Pancreas (tissue), 10 donors: ENCODE measurements around the gene ARRB2. TPM values are rescaled to one million over a fixed set of nuclear protein-coding genes. Genes with fewer than 3 reads are reported as not detected.
"Not testable (repeated sequence)": the region's sequence is repeated elsewhere in the genome, so short reads cannot be mapped to it uniquely, and the experiment has no call there.

Experiments used
- ATAC-seq, 4 donors: fragments of 200-7000 bp; cut with Tn5 transposase; one replicate each; pipeline versions ENCODE4 v1.8.0 to v1.9.1; 2020; ENCODE audit warnings: mild to moderate bottlenecking in 4 of 4, moderate library complexity in 4 of 4
- DNase-seq, 6 donors: peaks; one replicate each; pipeline ENCODE4 v3.0.0-alpha.2; 2020
- FAIRE-seq: peaks from 2 replicates; lab custom pipeline; 2012; peaks lifted over from hg19 to GRCh38; lab: Jason Lieb, UNC
- H3K27ac ChIP-seq, 4 donors: fragments of 200-600 bp; sonication (generic); 1 replicate in 3 of 4; 2 replicates in 1 of 4; pipeline versions ENCODE4 v1.5.0 to v1.8.0; 2020
- H3K27me3 ChIP-seq, 4 donors: fragments of 200-600 bp; one replicate each; pipeline ENCODE4 v1.8.0; 2021
- H3K36me3 ChIP-seq, 3 donors: fragments of 200-600 bp; sonication (generic) in 1 of 3; one replicate each; pipeline versions ENCODE4 v1.5.0 to v1.8.0; 2020 to 2021
- H3K4me1 ChIP-seq, 3 donors: fragments of 200-600 bp; one replicate each; pipeline ENCODE4 v1.8.0; 2021
- H3K4me3 ChIP-seq, 4 donors: fragments of 200-600 bp; sonication (generic) in 2 of 4; one replicate each; pipeline versions ENCODE4 v1.5.0 to v1.8.0; 2020 to 2021
- H3K9me3 ChIP-seq, 4 donors: fragments of 200-600 bp; one replicate each; pipeline ENCODE4 v1.8.0; 2021
- WGBS, 2 donors: extraction: QIAGEN DNeasy Blood & Tissue Kit; methylation state at CpG; one replicate each; pipeline ENCODE4 v1.1.7; 2013; 5-methylcytosine and 5-hydroxymethylcytosine counted together
- intact Hi-C, 3 donors: fragments of 100-400 bp; cut with DNase I; formaldehyde crosslinking; loops; one replicate each; pipeline versions ENCODE4 v1.11.1 to v1.14.2; 2022
- polyA plus RNA-seq, 2 donors: library from polyadenylated mRNA; stranded (reverse); fragments of 200-250 nt; gene quantifications; one replicate each; pipeline ENCODE4 v1.2.3, GENCODE V29; 2013
- total RNA-seq, 6 donors: library from RNA; stranded (reverse); fragmentation: NEBNext Ultra II Directional in 4 of 6; extraction: Animal tissue kit (Norgen Biotek cat#: 25700) in 4 of 6; gene quantifications; one replicate each; pipeline versions ENCODE4 v1.2.1 to v1.2.4, GENCODE V29; 2021 to 2023
- TF ChIP-seq, protein P1 (sequence below), 4 donors: fragments of 200-600 bp; sonication (generic) in 3 of 4; IDR thresholded peaks; one replicate each; pipeline versions ENCODE4 v1.5.0 to v1.8.0; 2021; ENCODE audit warnings: antibody characterized with exemption in 4 of 4
- donor health status: healthy with polysubstance abuse.
- donor health status: DM: no; HTN: no; CAD: no; lungs with moderate emphysema.
- donor health status: DM: no; HTN: no; CAD: no.
- donor health status: control.
- donor health status: control.
- donor health status: Bipolar disorder and iron deficiency.
- donor health status: DM: yes; HTN: yes; CAD: no.
- donor health status: DM: no; HTN: no; CAD: no.
- donor health status: DM: no; HTN: no; CAD: no.
- donor health status: DM: yes; HTN: yes; CAD: no.

ARRB2 gene
- total and polyA plus RNA-seq, 8 donors, result 11.2 to 49.6 (median 19.5) TPM

- Histone ChIP-seq H3K4me3 (no peak overlapping the region), H3K9me3 (no peaks in the 10 kb centered on the region), H3K4me1 (peaks cover 0 to 6% (median 0%) of the 10 kb centered on the region in 3 donors), H3K27ac (peak overlapping the region in 1 of 4 donors; percentile 4), H3K36me3 (no peaks in the 10 kb centered on the region), H3K27me3 (no peaks in the 10 kb centered on the region)
- DNase-seq (no peak), ATAC-seq (no peak), FAIRE-seq (no peak)
- TF ChIP-seq, protein P1, sequence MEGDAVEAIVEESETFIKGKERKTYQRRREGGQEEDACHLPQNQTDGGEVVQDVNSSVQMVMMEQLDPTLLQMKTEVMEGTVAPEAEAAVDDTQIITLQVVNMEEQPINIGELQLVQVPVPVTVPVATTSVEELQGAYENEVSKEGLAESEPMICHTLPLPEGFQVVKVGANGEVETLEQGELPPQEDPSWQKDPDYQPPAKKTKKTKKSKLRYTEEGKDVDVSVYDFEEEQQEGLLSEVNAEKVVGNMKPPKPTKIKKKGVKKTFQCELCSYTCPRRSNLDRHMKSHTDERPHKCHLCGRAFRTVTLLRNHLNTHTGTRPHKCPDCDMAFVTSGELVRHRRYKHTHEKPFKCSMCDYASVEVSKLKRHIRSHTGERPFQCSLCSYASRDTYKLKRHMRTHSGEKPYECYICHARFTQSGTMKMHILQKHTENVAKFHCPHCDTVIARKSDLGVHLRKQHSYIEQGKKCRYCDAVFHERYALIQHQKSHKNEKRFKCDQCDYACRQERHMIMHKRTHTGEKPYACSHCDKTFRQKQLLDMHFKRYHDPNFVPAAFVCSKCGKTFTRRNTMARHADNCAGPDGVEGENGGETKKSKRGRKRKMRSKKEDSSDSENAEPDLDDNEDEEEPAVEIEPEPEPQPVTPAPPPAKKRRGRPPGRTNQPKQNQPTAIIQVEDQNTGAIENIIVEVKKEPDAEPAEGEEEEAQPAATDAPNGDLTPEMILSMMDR (IDR thresholded peaks at IDR 0.05), result no peak
- 26 to 32% methylated on average over 3 of the region's 3 CpGs for WGBS, 2 donors
- intact Hi-C loops, result loop anchor here in 1 of 3 donors (10.0 kb wide), 1 partner anchor 182 kb away; the partner anchor contains the start of gene C17orf107
Measured at GRCh38 chr17:4712526-4712925, 2.1 kb downstream of the ARRB2 start.

- FAIRE-seq, H3K4me3 ChIP-seq, ATAC-seq, H3K27me3 ChIP-seq, H3K9me3 ChIP-seq, H3K36me3 ChIP-seq, H3K4me1 ChIP-seq, H3K27ac ChIP-seq, DNase-seq: not testable (repeated sequence)
- intact Hi-C loops, result loop anchor here in 1 of 3 donors (10.0 kb wide), 1 partner anchor 180 kb away; the partner anchor contains the start of gene C17orf107
- WGBS, 2 donors, result 89% methylated on average over 9 of the region's 15 CpGs
Measured at GRCh38 chr17:4714340-4715062, 4.1 kb downstream of the ARRB2 start.

DNA sequence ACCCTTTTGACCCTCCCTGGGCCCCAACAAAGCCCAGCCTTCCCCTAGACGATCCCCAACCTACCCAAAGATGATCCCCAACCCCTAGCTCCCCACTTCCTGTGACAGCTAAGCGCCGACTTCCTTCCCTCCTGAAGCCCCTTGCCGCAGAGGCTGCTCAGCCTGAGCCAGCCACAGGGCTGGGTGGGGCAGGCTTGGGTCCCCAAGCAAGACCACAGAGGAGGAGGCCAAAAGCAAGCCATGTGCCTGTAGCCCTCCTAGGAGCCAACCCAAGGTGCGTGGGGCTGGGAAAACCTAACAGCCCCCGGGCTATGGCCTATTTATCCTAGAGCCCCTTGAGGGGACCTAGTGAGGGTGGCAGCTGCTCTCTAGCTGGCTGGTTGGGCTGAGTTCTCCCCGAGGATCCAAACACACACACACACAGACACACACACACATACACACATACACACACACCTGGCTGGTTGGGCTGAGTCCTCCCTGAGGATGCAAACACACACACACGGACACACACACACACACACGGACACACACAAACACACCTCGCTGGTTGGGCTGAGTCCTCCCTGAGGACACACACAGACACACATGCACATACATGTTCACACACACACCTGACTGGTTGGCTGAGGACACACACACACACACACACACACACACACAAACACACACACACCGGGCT lies 4.8 kb downstream of the ARRB2 start:
- no peak overlapping the region for H3K27ac ChIP-seq
- H3K36me3 ChIP-seq, result no peaks in the 10 kb centered on the region
- no peak overlapping the region for H3K4me3 ChIP-seq
- H3K27me3 ChIP-seq, result no peaks in the 10 kb centered on the region
- no peaks in the 10 kb centered on the region for H3K9me3 ChIP-seq
- no peak for DNase-seq
- no peak for FAIRE-seq
- H3K4me1 ChIP-seq, result peaks cover 0 to 13% (median 6%) of the 10 kb centered on the region in 3 donors
- intact Hi-C loops, result loop anchor here in 1 of 3 donors (10.0 kb wide), 1 partner anchor 180 kb away; the partner anchor contains the start of gene C17orf107
- TF ChIP-seq, protein P1 (IDR thresholded peaks at IDR 0.05), result no peak
- 72 to 78% methylated on average over 11 of the region's 11 CpGs for WGBS, 2 donors
- no peak for ATAC-seq

GRCh38 chr17:4716081-4716480 lies 5.6 kb downstream of the ARRB2 start:
- Histone ChIP-seq H3K4me3 (no peak overlapping the region), H3K27ac (no peak overlapping the region), H3K4me1 (peaks cover 7 to 18% (median 12%) of the 10 kb centered on the region in 3 donors), H3K9me3 (no peaks in the 10 kb centered on the region), H3K36me3 (no peaks in the 10 kb centered on the region), H3K27me3 (no peaks in the 10 kb centered on the region)
- 96 to 99% methylated on average over 10 of the region's 10 CpGs for WGBS, 2 donors
- FAIRE-seq (no peak), DNase-seq (no peak), ATAC-seq (no peak)
- intact Hi-C loops, result loop anchor here in 1 of 3 donors (10.0 kb wide), 1 partner anchor 179 kb away; the partner anchor contains the start of gene C17orf107
- TF ChIP-seq, protein P1 (IDR thresholded peaks at IDR 0.05), result no peak

- intact Hi-C loops, result loop anchor here in 1 of 3 donors (10.0 kb wide), 1 partner anchor 177 kb away; the partner anchor contains the start of gene C17orf107
- 94% methylated on average over 17 of the region's 17 CpGs for WGBS, 2 donors
- no peak for FAIRE-seq
Measured at GRCh38 chr17:4717791-4718190, 7.4 kb downstream of the ARRB2 start.

More at GRCh38 chr17:4717791-4718190, 7.4 kb downstream of the ARRB2 start:
- Histone ChIP-seq H3K36me3 (no peaks in the 10 kb centered on the region), H3K4me3 (no peak overlapping the region), H3K9me3 (no peaks in the 10 kb centered on the region), H3K4me1 (peaks cover 19 to 23% (median 20%) of the 10 kb centered on the region in 3 donors), H3K27ac (no peak overlapping the region), H3K27me3 (no peaks in the 10 kb centered on the region)
- TF ChIP-seq, protein P1 (IDR thresholded peaks at IDR 0.05), result no peak
- DNase-seq, result no peak
- no peak for ATAC-seq
